ENCODE data around the gene ST7.

Gene ST7

DNA sequence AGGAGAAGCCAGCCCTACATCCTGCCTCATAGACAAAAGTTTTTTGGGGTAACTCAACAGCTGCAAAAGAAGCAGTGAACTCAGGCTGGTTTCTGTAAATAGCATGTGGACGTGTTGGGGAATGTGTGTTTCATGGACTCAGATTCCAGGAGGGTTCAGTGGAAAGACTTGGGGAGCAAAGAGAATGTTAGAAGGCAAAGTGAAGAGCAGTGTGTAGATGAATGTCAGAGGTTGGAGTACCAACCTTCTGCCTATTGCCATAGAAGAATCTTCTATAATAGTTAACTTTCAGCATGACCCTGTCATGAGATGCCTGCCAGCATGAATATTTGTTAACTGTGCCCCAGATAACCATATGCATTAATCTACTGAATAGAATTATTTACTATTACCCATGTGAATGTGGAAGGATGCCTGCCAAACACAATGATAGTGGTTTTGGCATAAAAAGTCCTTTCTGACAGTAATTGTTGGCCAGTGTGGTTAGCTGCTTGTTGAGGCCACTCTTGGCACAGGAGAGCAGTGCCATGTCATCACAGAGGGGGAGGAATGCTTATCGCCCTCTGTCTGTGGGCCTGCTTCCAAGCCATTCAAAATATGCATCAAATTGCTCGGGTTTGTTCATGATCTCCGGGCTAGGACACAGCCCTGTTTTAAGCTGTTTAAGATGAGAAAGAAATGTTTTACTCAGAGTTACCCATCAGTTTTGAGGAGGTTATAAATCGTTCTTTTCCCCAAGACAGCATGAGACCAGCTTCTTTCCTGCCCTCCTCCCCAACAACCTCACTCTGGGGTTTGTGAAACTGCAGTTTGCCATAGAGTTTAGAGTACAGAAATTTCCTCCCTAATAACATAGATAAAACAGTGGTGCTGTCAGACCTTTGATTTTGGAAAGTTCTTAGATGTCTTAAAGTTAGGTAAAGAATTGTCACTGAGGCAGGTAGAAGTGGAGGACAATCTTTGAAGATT lies 204.2 kb downstream of the ST7 start:
- DNase-seq (ENCODE audit: low spot score), result peak; percentile 83

DNA sequence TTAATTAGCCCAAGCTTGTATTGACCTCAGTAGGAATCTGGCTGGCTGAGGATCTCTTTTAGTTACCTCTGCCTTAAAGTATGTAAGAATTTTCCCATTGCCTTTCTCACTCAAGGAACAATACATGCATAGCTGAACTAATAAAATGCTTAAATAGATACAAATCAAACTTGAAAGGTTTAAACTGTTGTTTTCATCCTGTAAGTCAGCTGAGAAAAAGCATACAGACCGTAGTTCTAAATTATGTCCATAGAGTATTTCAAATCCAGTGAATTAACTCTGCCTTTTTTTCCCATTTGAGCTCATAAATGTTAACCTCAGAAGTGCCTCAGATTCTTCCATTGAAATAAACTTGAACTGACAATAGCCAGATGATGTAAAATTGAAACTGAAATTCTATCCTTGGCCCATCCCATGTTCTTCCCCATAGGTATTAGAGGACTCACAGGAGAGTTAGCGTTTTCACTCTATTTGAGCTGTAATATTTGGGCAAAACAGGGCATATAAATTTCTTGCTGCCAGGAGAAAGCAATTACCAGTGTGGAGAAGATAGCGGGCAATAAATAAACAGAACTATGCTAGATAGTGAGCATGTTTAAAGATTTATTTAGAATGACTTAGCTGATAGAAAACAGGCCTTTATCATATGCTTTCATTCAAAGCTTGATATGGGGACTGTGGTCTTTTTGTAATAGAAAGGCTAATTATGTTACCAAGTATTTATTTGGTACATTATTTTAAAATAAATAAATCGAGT lies 205.8 kb downstream of the ST7 start:
- DNase-seq (ENCODE audit: low spot score), result peak; percentile 24

DNA sequence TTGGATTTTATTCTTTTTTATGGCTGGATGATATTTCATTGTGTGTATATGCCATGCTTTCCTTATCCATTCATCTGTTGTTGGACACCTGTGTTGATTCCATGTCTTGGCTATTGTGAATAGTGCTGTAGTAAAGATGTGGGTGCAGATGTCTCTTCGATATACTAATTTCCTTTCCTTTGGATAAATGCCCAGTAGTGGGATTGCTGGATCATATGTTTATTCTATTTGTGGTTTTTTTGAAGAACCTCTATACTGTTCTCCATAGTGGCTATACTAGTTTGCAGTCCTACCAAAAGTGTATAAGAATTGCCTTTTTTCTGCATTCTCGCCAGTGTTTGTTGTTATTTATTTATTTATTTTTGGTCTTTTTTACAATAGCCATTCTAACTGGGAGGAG lies 209.8 kb downstream of the ST7 start:
- DNase-seq (ENCODE audit: low spot score), result no peak

DNA sequence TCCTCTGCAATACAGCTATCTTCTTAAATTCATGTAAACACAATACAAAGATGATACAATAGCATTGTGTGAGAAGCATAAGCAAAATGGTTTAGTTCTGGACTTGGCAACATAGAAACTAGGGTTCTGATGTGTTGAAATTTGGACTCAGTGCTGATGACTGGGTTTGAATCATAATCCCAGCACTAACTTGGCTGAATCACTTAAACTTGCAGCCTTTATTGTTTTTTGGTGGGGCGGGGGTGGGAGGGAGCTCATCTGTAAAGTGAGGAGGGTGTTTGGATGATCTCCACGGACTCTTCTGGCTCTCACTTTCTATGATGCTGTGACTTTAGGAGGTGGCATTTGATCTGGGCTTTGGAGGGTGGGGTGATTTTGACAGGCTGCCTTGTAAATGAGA lies 211.3 kb downstream of the ST7 start:
- DNase-seq (ENCODE audit: low spot score), result peak; percentile 58

DNA sequence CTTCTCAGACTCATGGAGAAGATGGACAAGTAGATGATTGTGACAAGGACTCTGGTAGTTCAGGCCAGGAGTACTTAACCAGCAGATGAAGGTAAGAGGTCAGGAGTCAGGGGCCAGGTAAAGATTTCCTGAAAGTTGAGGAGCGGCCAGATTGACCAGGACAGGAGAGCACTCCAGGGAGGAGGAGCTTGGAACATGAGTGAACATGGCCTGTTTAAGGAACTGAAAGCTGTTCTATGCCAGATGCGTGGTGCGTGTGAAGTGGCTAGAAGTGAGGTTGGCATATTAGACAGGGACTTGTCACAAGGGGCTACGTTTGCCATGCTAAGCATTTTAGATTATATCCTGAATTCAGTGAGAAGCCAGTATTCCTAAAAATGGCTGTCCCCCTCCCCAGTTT lies 212.4 kb downstream of the ST7 start:
- no peak for DNase-seq (ENCODE audit: low spot score)

DNA sequence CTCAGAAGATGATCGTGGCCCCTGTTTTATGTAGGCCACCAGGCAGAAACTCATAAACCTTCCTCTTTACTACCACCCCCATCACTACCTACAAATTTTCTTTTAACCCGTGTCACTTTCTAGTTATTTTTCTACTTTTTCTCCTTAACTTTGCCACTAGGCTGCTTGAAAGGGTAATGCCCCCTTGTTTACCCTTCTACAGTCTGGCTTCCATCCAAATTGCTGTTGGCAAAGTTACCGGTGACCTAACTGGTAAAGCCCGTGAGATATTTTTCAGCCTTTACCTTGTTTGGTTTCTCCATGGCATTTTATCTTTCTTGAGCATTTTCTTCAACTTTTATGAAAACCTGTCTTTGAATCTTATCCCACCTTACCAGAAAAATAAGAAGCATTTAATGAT lies 216.6 kb downstream of the ST7 start:
- no peak for DNase-seq (ENCODE audit: low spot score)

DNA sequence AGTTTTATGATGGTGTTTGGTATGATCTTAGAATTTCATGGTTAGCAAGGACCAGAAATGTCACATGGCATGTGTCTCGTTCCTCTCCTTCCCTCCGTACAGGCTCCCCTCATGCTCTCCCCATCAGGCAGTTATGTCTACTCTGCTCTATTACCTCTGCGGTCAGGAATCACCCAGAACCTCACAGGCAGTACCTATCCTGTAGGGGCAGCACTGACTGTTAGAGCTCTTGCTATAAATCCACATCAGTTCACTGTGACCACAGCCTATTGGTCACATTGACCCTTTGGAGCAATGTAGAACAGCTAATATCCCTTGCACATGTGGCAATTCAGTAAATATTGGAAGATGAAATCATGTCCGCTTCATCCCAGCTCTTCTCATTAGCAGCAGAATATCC lies 217.8 kb downstream of the ST7 start:
- no peak for DNase-seq (ENCODE audit: low spot score)

DNA sequence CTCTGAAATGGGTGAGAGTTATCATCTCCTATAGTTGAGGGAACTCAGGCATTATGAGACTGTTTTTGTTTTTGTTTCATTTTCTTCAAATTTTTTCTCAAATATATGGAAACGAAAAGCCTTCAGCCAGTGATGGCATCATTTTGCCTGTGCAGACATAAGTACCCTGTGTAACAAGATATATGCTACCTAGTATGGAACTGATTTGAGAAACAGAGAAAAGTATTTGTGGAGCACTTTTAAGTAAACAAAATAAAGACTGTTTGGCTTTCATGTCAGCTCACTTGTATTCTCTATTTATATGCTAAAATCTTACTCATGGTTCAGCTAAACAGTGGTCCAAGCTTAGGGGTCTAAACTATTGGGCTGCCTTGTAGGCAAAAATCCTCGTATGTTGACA lies 219.0 kb downstream of the ST7 start:
- DNase-seq (ENCODE audit: low spot score), result no peak

DNA sequence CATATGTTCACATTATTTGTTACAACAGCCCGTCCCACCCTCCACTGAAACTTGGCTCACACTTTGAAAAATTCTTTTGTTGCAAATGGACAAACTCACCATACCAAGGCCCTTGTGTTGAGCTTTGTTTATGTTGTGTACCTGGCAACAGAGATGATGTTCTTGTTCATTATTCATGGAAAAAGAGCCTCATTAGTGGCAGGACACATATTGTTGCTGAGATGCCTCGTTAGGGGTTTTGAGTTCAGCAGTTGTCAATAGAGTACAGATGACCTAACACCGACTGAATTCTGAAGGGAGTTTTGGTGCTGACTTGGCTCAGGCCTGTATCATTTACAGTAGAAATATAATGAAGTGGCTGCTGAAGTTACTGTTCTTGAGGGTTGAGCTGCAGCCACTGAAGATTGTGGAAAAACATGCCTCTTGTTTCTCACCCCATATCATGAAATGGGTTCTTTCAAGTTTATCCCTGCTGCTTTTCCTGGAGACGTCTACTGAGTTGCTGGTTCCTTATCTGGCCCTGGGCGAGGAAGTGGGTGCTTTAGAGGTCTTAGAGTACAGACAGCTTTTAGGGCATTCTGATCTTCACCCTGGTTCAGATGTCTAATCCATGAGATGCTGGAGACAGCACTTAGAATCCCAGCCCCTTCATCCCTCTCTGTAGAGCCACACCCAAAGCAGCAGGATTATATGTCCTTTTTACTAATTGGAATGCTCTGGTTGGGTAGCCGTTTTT lies 219.9 kb downstream of the ST7 start:
- DNase-seq (ENCODE audit: low spot score), result no peak

DNA sequence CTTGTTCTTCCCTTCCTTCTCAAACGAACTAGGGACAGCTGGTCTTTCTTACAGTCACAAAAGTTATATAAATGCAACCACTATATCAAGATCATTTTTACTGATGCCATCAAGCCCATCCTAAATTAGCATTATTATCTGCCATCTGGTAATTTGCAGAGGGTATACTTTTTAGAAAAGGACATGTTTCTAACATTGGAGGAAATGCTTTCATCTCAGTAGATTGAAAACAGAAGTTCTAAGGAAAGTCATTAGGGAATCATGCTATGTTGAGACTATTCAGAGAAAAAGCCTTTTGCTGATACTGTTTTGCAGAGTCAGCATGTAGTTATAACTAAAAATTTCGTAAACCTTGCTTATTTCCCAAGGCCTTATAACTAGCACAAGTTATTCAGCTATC lies 222.9 kb downstream of the ST7 start:
- no peak for DNase-seq (ENCODE audit: low spot score)

DNA sequence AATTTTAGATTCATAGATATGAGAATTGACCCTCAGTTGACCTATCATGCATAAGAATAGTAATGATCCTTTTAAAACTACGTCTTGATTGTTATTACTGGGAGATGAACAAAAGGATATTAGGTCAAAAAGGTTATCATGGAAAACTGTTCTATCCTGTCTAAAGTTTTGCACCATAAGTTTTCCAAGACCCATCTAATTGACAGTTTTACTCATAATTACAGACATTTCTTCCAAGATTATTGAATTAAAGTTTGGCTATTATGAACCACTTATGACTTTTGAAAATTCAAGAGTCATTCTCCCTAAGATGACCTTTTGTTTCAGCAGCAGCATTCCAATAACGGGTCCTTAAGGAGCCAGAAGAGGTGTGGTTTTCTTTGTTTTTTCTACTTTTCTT lies 225.3 kb downstream of the ST7 start:
- DNase-seq (ENCODE audit: low spot score), result no peak

DNA sequence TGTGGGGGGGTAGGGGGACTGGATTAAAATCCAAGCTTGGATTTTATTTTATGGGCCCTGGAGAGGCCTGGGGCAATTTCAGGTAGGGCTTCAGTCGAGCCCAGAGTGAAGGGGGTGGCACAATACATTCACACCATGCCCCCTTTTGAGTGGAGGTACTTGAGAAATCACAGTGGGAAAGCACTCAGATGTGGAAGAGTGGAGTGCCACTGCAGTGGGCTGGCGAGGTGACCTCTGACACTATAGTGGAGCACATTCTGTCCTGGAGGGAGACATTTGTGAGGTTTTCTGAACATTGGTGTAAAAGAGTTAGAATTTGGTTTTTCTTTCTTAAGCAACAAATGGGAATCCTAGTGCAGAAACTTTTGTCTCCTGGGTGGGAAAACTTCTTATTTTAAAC lies 226.4 kb downstream of the ST7 start:
- DNase-seq (ENCODE audit: low spot score), result no peak

DNA sequence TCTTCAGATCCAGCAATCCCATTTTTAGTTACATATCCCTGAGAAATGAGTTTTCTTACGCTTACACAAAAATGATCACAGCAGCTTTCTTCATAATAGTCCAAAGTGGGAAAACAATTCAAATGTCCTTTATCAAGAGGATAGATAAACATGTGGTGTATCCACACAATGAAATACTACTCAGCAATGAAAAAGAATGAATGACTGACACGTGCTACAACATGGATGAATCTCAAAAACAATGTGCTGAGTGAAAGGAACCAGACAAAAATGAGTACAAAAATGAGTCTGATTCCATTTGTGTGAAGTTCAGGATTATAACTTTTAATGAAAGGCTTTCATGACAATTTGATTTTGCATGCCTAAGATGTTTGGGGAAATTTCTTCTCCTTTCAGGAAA lies 230.4 kb downstream of the ST7 start:
- no peak for DNase-seq (ENCODE audit: low spot score)

DNA sequence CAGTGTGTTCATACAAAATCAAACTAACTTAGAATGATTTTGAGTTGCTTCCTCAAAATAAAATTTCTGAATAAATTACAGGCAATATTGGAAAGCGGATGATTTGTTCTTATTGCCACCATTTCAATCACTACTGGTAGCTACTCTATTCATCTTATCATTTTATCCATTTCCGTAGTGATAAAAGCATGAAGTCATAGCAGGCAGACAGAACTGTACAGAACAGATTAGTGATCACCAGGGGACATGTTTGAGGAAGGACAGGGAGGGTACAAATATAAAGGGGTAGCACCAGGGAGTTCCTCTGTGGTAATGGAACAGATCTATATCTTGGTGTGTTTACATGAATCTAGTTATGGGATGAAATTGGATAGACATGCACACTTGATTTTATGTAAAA lies 231.1 kb downstream of the ST7 start:
- no peak for DNase-seq (ENCODE audit: low spot score)

DNA sequence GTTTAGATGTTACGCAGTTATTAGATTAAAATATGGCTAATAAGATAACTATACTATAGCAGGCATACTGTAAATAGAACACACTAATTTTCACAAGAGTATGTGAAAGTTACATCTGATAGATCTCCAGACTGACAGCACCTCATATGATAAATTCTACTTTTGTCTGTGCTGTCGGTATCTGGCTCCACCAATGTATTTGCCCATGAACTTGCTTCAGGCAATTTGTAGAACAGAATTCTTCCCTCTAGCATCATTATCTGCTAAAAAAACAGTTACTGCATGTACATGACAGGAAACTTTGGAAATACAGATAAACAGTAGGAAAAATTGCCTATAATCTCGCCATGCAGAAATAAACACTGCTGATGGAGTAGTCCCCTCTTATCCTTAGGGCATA lies 231.8 kb downstream of the ST7 start:
- no peak for DNase-seq (ENCODE audit: low spot score)

DNA sequence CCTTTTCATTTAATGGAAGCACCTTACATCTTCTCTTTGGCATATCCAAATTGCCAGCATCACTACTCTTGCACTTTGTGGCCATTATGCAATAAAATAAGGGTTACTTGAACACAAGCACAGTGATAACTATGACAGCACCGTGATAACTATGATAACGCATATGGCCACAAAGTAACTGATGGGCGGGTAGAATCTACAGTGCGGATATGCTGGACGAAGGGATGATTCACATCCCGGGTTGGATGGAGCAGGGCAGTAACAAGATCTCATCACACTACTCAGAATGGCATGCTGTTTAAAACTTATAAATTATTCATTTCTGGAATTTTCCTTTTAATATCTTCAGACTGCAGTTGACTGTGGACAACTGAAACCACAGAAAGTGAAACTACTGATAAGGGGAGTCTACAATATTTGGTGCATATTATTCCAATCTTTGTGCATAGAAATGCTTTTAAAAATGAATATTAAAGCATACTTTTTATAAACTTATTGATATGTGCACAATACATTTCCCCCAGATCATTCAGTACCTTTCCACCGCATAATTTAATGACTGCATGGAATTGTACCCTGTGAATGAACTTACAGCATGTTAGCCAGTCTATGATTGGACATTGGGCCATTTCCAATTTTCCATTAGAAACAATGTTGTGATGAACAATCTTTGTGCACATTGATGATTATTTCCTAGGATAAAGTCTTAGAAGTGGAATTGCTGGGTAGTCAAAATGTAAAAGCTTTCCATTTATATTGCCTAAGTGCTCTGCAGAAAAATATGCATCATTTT lies 233.1 kb downstream of the ST7 start:
- DNase-seq (ENCODE audit: low spot score), result no peak

DNA sequence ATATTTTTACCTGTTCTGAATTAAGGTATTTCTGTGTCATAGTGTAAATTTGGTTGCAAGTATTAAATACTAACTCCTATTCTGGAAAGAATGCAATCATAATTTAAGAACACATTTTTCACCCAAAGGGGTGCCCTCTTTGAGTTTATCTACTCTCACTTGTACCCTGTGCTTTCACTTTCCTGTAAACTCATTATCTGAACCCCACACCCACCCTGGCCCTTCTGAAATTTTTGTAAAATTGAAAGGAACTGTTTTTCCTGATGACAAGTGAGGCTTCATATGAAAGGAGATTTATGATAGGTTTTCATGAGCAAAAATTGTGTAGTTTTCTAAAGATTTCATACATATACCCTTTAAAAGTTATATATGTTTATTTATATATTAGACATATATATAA lies 235.1 kb downstream of the ST7 start:
- DNase-seq (ENCODE audit: low spot score), result no peak

DNA sequence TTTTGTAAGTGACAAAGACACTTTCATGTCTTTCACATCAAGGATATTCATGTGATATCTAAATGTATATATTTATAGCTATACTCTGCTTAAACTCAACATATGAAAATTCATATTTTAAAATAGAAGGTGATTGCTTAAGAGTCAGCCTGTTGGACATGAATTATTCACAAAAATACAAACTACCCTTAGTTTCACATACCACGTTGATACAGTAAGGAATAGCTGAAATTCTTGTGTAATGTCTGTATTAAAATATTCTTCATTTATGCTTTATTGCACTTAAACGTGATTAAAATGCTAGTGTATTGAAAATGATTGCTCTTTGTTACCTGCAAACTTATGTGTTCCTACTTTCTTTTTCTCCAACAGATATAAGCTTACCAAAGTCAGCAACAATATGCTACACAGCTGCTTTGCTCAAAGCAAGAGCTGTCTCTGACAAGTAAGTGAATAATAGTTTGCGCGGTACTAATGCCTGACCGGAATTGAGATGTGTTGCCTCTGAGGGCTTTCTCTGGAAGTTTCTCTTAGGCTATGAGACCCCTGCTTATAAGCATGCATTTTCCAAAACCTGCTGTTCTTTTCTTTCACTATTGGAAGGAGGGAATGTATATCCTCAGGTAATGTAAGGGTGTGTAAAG lies 235.8 kb downstream of the ST7 start:
- DNase-seq (ENCODE audit: low spot score), result peak; percentile 42

DNA sequence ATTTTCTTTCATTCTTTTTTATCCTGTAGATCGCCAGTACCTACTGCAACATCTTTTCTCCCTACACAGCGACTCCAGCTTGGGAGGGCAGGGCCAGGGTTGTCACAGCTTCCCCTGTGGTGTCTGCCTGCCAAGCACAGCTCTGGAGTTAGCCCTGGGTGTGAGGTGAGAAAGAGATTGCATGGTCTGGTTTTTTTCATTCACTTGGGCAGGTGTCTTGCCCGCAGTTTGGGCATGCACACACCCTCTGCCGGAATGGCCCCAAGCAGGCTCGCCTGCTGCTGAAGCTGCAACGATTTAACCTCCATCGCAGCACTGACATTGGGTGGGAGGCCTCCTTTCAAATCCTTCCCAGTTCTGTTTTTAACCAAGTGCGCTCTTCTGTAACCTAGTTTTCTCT lies 236.8 kb downstream of the ST7 start:
- no peak for DNase-seq (ENCODE audit: low spot score)

DNA sequence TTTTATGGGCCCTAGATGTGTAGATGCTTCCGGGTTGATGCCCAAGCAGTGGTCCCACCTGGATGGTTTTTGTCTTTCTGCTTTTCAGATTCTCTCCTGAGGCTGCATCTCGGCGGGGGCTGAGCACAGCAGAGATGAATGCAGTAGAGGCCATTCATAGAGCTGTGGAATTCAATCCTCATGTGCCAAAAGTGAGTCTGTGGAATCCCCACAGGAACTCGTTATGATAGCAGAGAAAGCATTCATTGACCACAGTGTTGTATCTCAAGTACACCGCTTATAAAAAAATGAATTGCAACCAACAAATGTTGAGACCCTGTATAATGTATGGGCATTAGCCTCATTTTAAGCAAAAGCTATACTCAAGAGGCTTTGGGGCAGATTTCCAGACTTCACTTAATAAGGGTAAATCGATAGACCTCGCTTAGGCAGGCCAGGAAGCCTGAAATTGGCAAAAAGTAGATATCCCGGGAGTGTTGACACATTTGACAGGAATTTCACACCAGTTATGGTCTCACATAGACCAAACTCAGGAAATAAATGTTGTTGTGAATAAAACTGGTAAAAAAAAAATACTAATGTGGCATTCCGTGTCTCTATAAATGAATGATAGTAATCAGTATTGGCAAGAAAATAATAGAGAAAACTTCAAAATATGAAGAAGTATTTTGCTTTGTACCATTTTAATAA lies 237.6 kb downstream of the ST7 start:
- DNase-seq (ENCODE audit: low spot score), result no peak

DNA sequence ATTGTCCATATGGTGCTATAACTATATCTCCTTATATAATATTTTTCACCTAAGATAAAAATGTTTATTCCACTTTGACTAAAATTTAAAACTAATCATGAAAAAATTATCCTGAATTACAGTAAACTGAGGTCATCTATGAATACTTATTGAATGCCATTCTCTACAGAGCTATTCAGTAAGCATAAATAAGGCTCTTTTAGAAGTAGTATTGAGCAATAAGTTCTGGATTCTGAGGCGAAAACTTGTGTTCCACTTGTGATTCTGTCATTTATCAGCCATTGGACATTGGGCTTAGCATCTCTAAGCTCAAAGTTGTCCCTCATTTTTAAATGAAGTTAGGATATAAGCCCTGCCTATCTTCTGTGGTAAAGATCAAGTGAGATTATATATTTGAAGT lies 238.8 kb downstream of the ST7 start:
- DNase-seq (ENCODE audit: low spot score), result no peak
